ENCODE measurements around the gene IL1RAPL2. TPM values are rescaled to one million over a fixed set of nuclear protein-coding genes. Genes with fewer than 3 reads are reported as not detected.

The IL1RAPL2 gene
- total RNA-seq, 1 donor from 2014 or later: not detected

DNA sequence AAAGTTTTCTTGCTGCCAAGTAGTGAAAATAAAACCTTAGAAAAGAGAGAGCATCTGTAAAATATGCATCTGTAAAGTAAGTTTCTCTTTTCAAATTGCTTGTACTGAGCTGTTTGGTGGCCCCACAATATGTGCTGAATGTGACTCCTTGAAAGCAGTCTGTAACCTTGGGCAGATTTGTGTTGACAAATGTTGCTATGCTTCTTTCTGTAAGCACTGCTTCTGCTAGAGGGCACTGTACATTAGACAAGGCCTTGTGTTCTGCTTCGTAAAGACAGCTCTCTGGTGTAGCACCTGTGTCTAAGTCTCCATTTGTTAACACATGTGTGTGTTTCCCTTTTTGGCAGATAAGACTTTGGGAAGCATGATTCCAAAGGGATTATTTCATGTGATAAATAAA is 1199.7 kb downstream of the IL1RAPL2 start:
- no peak overlapping the region for H3K4me3 Mint-ChIP-seq
- TF ChIP-seq EZH2phosphoT487 (IDR thresholded peaks at IDR 0.05): no peak
- no peak for TF ChIP-seq EZH2 (IDR thresholded peaks at IDR 0.05)
- no peak for TF ChIP-seq CTCF (IDR thresholded peaks at IDR 0.05)
- H3K79me2 ChIP-seq (ENCODE audit: low read depth): no peaks in the 10 kb centered on the region
- peaks cover 2% of the 10 kb centered on the region for H3K27me3 Mint-ChIP-seq (ENCODE audit: insufficient read depth, low read depth)
- no peak overlapping the region for H3K4me2 ChIP-seq
- H3K4me1 Mint-ChIP-seq: no peaks in the 10 kb centered on the region
- no peaks in the 10 kb centered on the region for H3K9me3 Mint-ChIP-seq
- no peaks in the 10 kb centered on the region for H3F3A ChIP-seq (ENCODE audit: low read depth)
- no peaks in the 10 kb centered on the region for H3K9me3 ChIP-seq (ENCODE audit: low read depth)
- H3K27me3 ChIP-seq: no peaks in the 10 kb centered on the region
- no peaks in the 10 kb centered on the region for H3K36me3 Mint-ChIP-seq
- no peak overlapping the region for H3K9ac ChIP-seq
- H3K27ac Mint-ChIP-seq: no peak overlapping the region
- no peaks in the 10 kb centered on the region for H3K36me3 ChIP-seq
- no peak overlapping the region for H2AFZ ChIP-seq (replicated peaks)
- DNase-seq (ENCODE audit: low spot score): no peak
- no peaks in the 10 kb centered on the region for H4K20me1 ChIP-seq (ENCODE audit: low read depth)
- H3K4me1 ChIP-seq: no peaks in the 10 kb centered on the region
- no peak overlapping the region for H3K27ac ChIP-seq
- H3K4me3 ChIP-seq: no peak overlapping the region

GRCh38 chrX:105773801-105774200 is 1207.8 kb downstream of the IL1RAPL2 start:
- Mint-ChIP-seq H3K36me3 (no peaks in the 10 kb centered on the region), H3K27ac (no peak overlapping the region), H3K27me3 (ENCODE audit: insufficient read depth, low read depth) (peaks cover 2% of the 10 kb centered on the region), H3K4me3 (no peak overlapping the region), H3K9me3 (no peaks in the 10 kb centered on the region), H3K4me1 (no peaks in the 10 kb centered on the region)
- no peaks in the 10 kb centered on the region for H3F3A ChIP-seq (ENCODE audit: low read depth)
- no peaks in the 10 kb centered on the region for H3K4me1 ChIP-seq
- no peaks in the 10 kb centered on the region for H3K9me3 ChIP-seq (ENCODE audit: low read depth)
- TF ChIP-seq EZH2 (IDR thresholded peaks at IDR 0.05) (no peak), EZH2phosphoT487 (IDR thresholded peaks at IDR 0.05) (no peak), CTCF (IDR thresholded peaks at IDR 0.05) (no peak)
- no peak overlapping the region for H3K4me3 ChIP-seq
- no peaks in the 10 kb centered on the region for H3K79me2 ChIP-seq (ENCODE audit: low read depth)
- no peak overlapping the region for H3K4me2 ChIP-seq
- H3K27me3 ChIP-seq: no peaks in the 10 kb centered on the region
- no peak overlapping the region for H3K9ac ChIP-seq
- H3K27ac ChIP-seq: no peak overlapping the region
- no peak for DNase-seq (ENCODE audit: low spot score)
- no peaks in the 10 kb centered on the region for H3K36me3 ChIP-seq
- H4K20me1 ChIP-seq (ENCODE audit: low read depth): no peaks in the 10 kb centered on the region
- no peak overlapping the region for H2AFZ ChIP-seq (replicated peaks)

GRCh38 chrX:105775679-105776078 is 1209.7 kb downstream of the IL1RAPL2 start:
- Histone ChIP-seq H3K79me2 (ENCODE audit: low read depth) (no peaks in the 10 kb centered on the region), H3K4me1 (no peaks in the 10 kb centered on the region), H3K27ac (no peak overlapping the region), H3K4me3 (no peak overlapping the region), H3K9ac (no peak overlapping the region), H3K36me3 (no peaks in the 10 kb centered on the region), H4K20me1 (ENCODE audit: low read depth) (no peaks in the 10 kb centered on the region), H3K9me3 (ENCODE audit: low read depth) (no peaks in the 10 kb centered on the region), H2AFZ (replicated peaks) (no peak overlapping the region), H3F3A (ENCODE audit: low read depth) (no peaks in the 10 kb centered on the region), H3K4me2 (no peak overlapping the region), H3K27me3 (no peaks in the 10 kb centered on the region)
- Mint-ChIP-seq H3K4me1 (no peaks in the 10 kb centered on the region), H3K27ac (no peak overlapping the region), H3K9me3 (no peaks in the 10 kb centered on the region), H3K36me3 (no peaks in the 10 kb centered on the region), H3K27me3 (ENCODE audit: insufficient read depth, low read depth) (peaks cover 2% of the 10 kb centered on the region), H3K4me3 (no peak overlapping the region)
- no peak for DNase-seq (ENCODE audit: low spot score)
- TF ChIP-seq EZH2phosphoT487 (IDR thresholded peaks at IDR 0.05): no peak
- TF ChIP-seq EZH2 (IDR thresholded peaks at IDR 0.05): no peak
- TF ChIP-seq CTCF (IDR thresholded peaks at IDR 0.05): no peak

Measured in neural progenitor cell (in vitro differentiated cells).